HepG2 (cell line): ENCODE data around the gene BBIP1. TPM values are rescaled to one million over a fixed set of nuclear protein-coding genes. Genes with fewer than 3 reads are reported as not detected.

Experiments used
- BHLHE40 ChIP-seq: IDR thresholded peaks from 2 replicates; pipeline ENCODE4 v1.6.1; 2011; ENCODE audit warnings: low read length, improper control_type of control experiment
- CBX5 ChIP-seq: sonication (generic); formaldehyde crosslinking; IDR thresholded peaks from 2 replicates; pipeline ENCODE4 v1.4.0; 2020; ENCODE audit warnings: missing genetic modification reagents, borderline replicate concordance
- HDAC6 ChIP-seq: fragments of 200-600 bp; sonication (generic); IDR thresholded peaks from 2 replicates; pipeline ENCODE4 v1.7.0; 2017; ENCODE audit warnings: mild to moderate bottlenecking, antibody characterized with exemption, low read length, low read depth
- HNF4A ChIP-seq: sonication (generic); formaldehyde crosslinking; IDR thresholded peaks from 2 replicates; pipeline ENCODE4 v1.4.0; 2020; ENCODE audit warnings: missing genetic modification reagents
- MTF1 ChIP-seq: sonication (generic); formaldehyde crosslinking; IDR thresholded peaks from 2 replicates; pipeline ENCODE4 v1.5.0; 2020; ENCODE audit warnings: missing genetic modification reagents
- RAD21 ChIP-seq: fragments of 450-650 bp; formaldehyde crosslinking; IDR thresholded peaks from 2 replicates; pipeline ENCODE4 v1.5.0; 2020; ENCODE audit warnings: mild to moderate bottlenecking
- REPIN1 ChIP-seq: sonication (generic); formaldehyde crosslinking; IDR thresholded peaks from 2 replicates; pipeline ENCODE4 v1.8.0; 2022; ENCODE audit warnings: missing genetic modification reagents, low read depth, mild to moderate bottlenecking, borderline replicate concordance
- SKIL ChIP-seq: sonication (generic); formaldehyde crosslinking; IDR thresholded peaks from 2 replicates; pipeline ENCODE4 v1.8.0; 2022; ENCODE audit warnings: missing genetic modification reagents, mild to moderate bottlenecking, moderate library complexity, borderline replicate concordance
- SRSF9 ChIP-seq: fragments of 200-400 bp; formaldehyde crosslinking; IDR thresholded peaks from 2 replicates; pipeline ENCODE4 v1.6.1; 2018; ENCODE audit warnings: borderline replicate concordance, mild to moderate bottlenecking, low read depth, low read length; ENCODE audit not compliant: insufficient read depth, poor library complexity, severe bottlenecking
- TCF7L2 ChIP-seq: IDR thresholded peaks from 2 replicates; pipeline ENCODE4 v1.6.1; 2011; ENCODE audit warnings: mild to moderate bottlenecking, low read depth, low read length, moderate library complexity
- TEAD3 ChIP-seq: optimal IDR thresholded peaks from 2 replicates; pipeline ENCODE3; 2016; ENCODE audit warnings: borderline replicate concordance
- ZBTB7B ChIP-seq: sonication (generic); formaldehyde crosslinking; IDR thresholded peaks from 2 replicates; pipeline ENCODE4 v1.4.0; 2020; ENCODE audit warnings: missing genetic modification reagents
- ZFP36L2 ChIP-seq: sonication (generic); formaldehyde crosslinking; IDR thresholded peaks from 2 replicates; pipeline ENCODE4 v1.4.0; 2020; ENCODE audit warnings: missing genetic modification reagents
- ZMYM2 ChIP-seq: sonication (generic); formaldehyde crosslinking; IDR thresholded peaks from 2 replicates; pipeline ENCODE4 v1.8.0; 2022; ENCODE audit warnings: mild to moderate bottlenecking, missing genetic modification reagents
- ZNF343 ChIP-seq: sonication (generic); formaldehyde crosslinking; IDR thresholded peaks from 2 replicates; pipeline ENCODE4 v1.4.0; 2020; ENCODE audit warnings: mild to moderate bottlenecking, missing genetic modification reagents
- ZNF430 ChIP-seq: sonication (generic); formaldehyde crosslinking; IDR thresholded peaks from 2 replicates; pipeline ENCODE4 v1.9.0; 2021; ENCODE audit warnings: mild to moderate bottlenecking, missing genetic modification reagents
- ZNF557 ChIP-seq: sonication (generic); formaldehyde crosslinking; IDR thresholded peaks from 2 replicates; pipeline ENCODE4 v1.4.0; 2020; ENCODE audit warnings: missing genetic modification reagents
- ZNF687 ChIP-seq: sonication (generic); formaldehyde crosslinking; IDR thresholded peaks from 2 replicates; pipeline ENCODE4 v1.5.1; 2020; ENCODE audit warnings: mild to moderate bottlenecking, missing genetic modification reagents, moderate library complexity
- ZNF879 ChIP-seq: sonication (generic); formaldehyde crosslinking; IDR thresholded peaks from 2 replicates; pipeline ENCODE4 v1.8.1; 2023; ENCODE audit warnings: missing genetic modification reagents
- polyA plus RNA-seq, 8 experiments: library from polyadenylated mRNA; depleted of rRNA in 3 of 8; stranded (reverse) in 7 of 8; unstranded in 1 of 8; fragments of >200 nt; fragmentation: Illumina TruSeq in 4 of 8; extraction: Trizol in 4 of 8; gene quantifications; 2 replicates each; pipeline versions ENCODE4 v1.2.1 to v1.2.3, GENCODE V29; 2011 to 2016; ENCODE audit warnings: low read depth in 4 of 8, missing spikeins in 1 of 8, mixed read lengths in 1 of 8; ENCODE audit not compliant: insufficient read depth in 1 of 8
- total RNA-seq, 5 experiments: library from RNA; depleted of rRNA; stranded (reverse); fragments of >200 nt; fragmentation: Illumina TruSeq; extraction: Trizol; gene quantifications; 2 replicates each; pipeline ENCODE4 v1.2.3, GENCODE V29; 2016; ENCODE audit warnings: low read depth in 1 of 5
- TF ChIP-seq, protein P1 (sequence below): sonication (generic); formaldehyde crosslinking; conservative IDR thresholded peaks from 2 replicates; pipeline ENCODE4 v1.4.0; 2020; ENCODE audit warnings: mild to moderate bottlenecking, missing genetic modification reagents, moderate library complexity

The BBIP1 gene
- total and polyA plus RNA-seq, 2 of the 13 experiments (the other 11 are each of a cell fraction or from before 2014, with no cell fraction given) = 18.3 to 24.1 TPM

DNA sequence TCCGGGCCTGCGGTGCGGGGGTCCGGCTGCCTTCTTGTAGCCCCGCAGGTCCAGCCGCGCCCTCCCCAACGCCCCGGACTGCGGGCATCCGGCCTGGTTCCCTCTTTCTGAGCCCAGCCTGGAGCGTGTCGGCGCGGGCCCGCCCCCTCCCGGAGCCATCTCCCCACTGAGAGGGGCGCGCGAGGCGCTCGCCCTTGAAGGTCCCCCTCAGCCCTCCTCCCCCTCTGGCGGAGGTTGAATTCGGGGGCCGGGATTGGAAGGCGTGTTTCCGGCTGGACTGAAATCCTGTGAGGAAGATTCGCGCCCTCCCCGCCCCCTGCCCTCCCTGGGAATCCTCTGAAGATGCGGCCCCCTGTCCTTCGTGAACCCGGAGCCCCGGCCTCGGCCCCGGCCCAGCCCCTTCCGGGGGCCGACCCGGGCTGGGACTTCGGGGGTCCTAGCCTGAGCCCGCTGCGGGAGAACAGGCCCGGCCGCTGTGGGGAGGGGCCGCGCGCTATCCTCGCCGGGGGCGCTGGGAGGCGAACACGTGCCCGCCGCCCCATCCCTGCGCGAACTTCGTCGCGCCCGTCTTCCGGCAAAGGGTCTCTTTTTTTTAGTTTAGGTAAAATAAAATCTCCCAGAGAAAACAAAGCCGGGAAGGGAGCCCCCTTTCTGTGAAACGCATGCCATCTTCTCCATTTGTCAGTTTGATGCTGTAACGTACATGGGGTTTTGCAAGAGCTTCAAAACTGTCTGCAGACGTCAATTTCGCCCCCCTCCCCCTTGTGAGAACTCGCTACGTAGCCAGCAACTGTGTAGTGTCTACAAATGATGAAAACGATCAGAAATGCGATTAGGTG is 46.6 kb downstream of the BBIP1 start (continued):
- TF ChIP-seq ZNF879 (CRISPR knock-in tag) = 0 out of 2 replicates have a peak, but pooled peaks have one; percentile 37
- TF ChIP-seq ZNF557 = no peak
- TF ChIP-seq ZBTB7B (CRISPR knock-in tag) = peak; percentile 94
- TF ChIP-seq ZNF430 = no peak; the same call in 1 of the 2 replicates
- no peak for TF ChIP-seq TCF7L2
- TF ChIP-seq ZMYM2 (CRISPR knock-in tag) = no peak
- TF ChIP-seq, protein P1, sequence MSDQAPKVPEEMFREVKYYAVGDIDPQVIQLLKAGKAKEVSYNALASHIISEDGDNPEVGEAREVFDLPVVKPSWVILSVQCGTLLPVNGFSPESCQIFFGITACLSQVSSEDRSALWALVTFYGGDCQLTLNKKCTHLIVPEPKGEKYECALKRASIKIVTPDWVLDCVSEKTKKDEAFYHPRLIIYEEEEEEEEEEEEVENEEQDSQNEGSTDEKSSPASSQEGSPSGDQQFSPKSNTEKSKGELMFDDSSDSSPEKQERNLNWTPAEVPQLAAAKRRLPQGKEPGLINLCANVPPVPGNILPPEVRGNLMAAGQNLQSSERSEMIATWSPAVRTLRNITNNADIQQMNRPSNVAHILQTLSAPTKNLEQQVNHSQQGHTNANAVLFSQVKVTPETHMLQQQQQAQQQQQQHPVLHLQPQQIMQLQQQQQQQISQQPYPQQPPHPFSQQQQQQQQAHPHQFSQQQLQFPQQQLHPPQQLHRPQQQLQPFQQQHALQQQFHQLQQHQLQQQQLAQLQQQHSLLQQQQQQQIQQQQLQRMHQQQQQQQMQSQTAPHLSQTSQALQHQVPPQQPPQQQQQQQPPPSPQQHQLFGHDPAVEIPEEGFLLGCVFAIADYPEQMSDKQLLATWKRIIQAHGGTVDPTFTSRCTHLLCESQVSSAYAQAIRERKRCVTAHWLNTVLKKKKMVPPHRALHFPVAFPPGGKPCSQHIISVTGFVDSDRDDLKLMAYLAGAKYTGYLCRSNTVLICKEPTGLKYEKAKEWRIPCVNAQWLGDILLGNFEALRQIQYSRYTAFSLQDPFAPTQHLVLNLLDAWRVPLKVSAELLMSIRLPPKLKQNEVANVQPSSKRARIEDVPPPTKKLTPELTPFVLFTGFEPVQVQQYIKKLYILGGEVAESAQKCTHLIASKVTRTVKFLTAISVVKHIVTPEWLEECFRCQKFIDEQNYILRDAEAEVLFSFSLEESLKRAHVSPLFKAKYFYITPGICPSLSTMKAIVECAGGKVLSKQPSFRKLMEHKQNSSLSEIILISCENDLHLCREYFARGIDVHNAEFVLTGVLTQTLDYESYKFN = peak; percentile 23; the same call in 1 of the 2 replicates
- peak; percentile 58; the same call in 1 of the 2 replicates for TF ChIP-seq ZNF343 (CRISPR knock-in tag)
- no peak for TF ChIP-seq HNF4A (CRISPR knock-in tag)
- TF ChIP-seq ZFP36L2 = no peak
- TF ChIP-seq TEAD3 (CRISPR knock-in tag) = no peak
- no peak for TF ChIP-seq MTF1 (CRISPR knock-in tag)
- TF ChIP-seq HDAC6 = no peak
- TF ChIP-seq REPIN1 (CRISPR knock-in tag) = peak; percentile 62; the same call in 1 of the 2 replicates
- TF ChIP-seq SKIL (CRISPR knock-in tag) = 0 out of 2 replicates have a peak, but pooled peaks have one; percentile 15
- no peak; the same call in 1 of the 2 replicates for TF ChIP-seq BHLHE40
- TF ChIP-seq RAD21 = peak; percentile 17
- no peak for TF ChIP-seq SRSF9
- peak; percentile 90 for TF ChIP-seq ZNF687 (CRISPR knock-in tag)
- no peak for TF ChIP-seq CBX5 (CRISPR knock-in tag)
